SK-N-SH (cell line): ENCODE measurements around the gene CHGA. TPM values are rescaled to one million over a fixed set of nuclear protein-coding genes. Genes with fewer than 3 reads are reported as not detected.

Experiments
- CTCF ChIA-PET: fragments of 300-600, 350-600 bp; formaldehyde crosslinking; extraction: SDS; loops from one replicate; lab custom pipeline; 2021; lab: Yijun Ruan, JAX
- POLR2A ChIA-PET: fragments of 350-600 bp; sonication (Branson Sonifier 250); formaldehyde crosslinking; extraction: SDS; loops from one replicate; lab custom pipeline; 2020; ENCODE audit warnings: antibody characterized with exemption, inconsistent platforms; lab: Yijun Ruan, JAX
- DNase-seq: peaks from one replicate; pipeline ENCODE4 v3.0.0; 2012
- H2AFZ ChIP-seq: fragments of 200-600 bp; sonication (generic); 2 replicates; pipeline ENCODE4 v1.8.1; 2016; ENCODE audit warnings: antibody characterized with exemption, mild to moderate bottlenecking, low read depth
- H3F3A ChIP-seq: fragments of 200-600 bp; sonication (generic); replicated peaks from 2 replicates; pipeline ENCODE3; 2016; ENCODE audit warnings: antibody characterized with exemption, mild to moderate bottlenecking; ENCODE audit not compliant: insufficient read depth
- H3K27ac ChIP-seq, 2 experiments: fragments of 200-500 bp in 1 of 2; fragments of 200-600 bp in 1 of 2; sonication (Bioruptor generic) in 1 of 2; sonication (generic), shearing (Covaris generic) in 1 of 2; 2 replicates each; pipeline versions ENCODE4 v1.5.1 to v1.6.1; 2014 to 2016; ENCODE audit warnings: low read depth in 2 of 2, inconsistent platforms in 1 of 2, low read length in 1 of 2, mild to moderate bottlenecking in 1 of 2, mixed read lengths in 1 of 2
- H3K27me3 ChIP-seq: fragments of 200-600 bp; sonication (generic), shearing (Covaris generic); 2 replicates; pipeline ENCODE4 v1.6.1; 2016; ENCODE audit warnings: mixed run types; ENCODE audit not compliant: insufficient read depth
- H3K36me3 ChIP-seq, 2 experiments: fragments of 200-500 bp in 1 of 2; fragments of 200-600 bp in 1 of 2; sonication (Bioruptor generic) in 1 of 2; sonication (generic) in 1 of 2; replicated peaks in 1 of 2; 2 replicates each; pipeline versions ENCODE3 to v1.5.1; 2014 to 2016; ENCODE audit warnings: low read length in 1 of 2, mild to moderate bottlenecking in 1 of 2; ENCODE audit not compliant: insufficient read depth in 2 of 2, control insufficient read depth in 1 of 2
- H3K4me1 ChIP-seq, 2 experiments: fragments of 200-500 bp in 1 of 2; fragments of 200-600 bp in 1 of 2; sonication (Bioruptor generic) in 1 of 2; sonication (generic), shearing (Covaris generic) in 1 of 2; 2 replicates each; pipeline versions ENCODE4 v1.5.1 to v1.6.1; 2014 to 2016; ENCODE audit warnings: low read depth in 1 of 2, low read length in 1 of 2, mixed run types in 1 of 2; ENCODE audit not compliant: insufficient read depth in 2 of 2, control insufficient read depth in 1 of 2
- H3K4me2 ChIP-seq: fragments of 200-600 bp; sonication (generic), shearing (Covaris generic); 2 replicates; pipeline ENCODE4 v1.6.1; 2017; ENCODE audit warnings: mixed run types
- H3K4me3 ChIP-seq, 2 experiments: fragments of 200-500 bp in 1 of 2; fragments of 200-600 bp in 1 of 2; sonication (Bioruptor generic) in 1 of 2; sonication (generic), shearing (Covaris generic) in 1 of 2; 2 replicates each; pipeline versions ENCODE4 v1.5.1 to v1.8.1; 2014 to 2016; ENCODE audit warnings: low read depth in 2 of 2, inconsistent platforms in 1 of 2, low read length in 1 of 2, mild to moderate bottlenecking in 1 of 2, mixed read lengths in 1 of 2, moderate library complexity in 1 of 2
- H3K79me2 ChIP-seq: fragments of 200-600 bp; sonication (generic); 2 replicates; pipeline ENCODE4 v1.8.1; 2017; ENCODE audit warnings: mild to moderate bottlenecking; ENCODE audit not compliant: insufficient read depth
- H3K9ac ChIP-seq: fragments of 200-600 bp; sonication (generic); 2 replicates; pipeline ENCODE4 v1.6.1; 2017; ENCODE audit warnings: mixed run types
- H3K9me2 ChIP-seq: fragments of 200-600 bp; sonication (generic); 2 replicates; pipeline ENCODE4 v1.6.1; 2017; ENCODE audit warnings: mixed run types
- H3K9me3 ChIP-seq: fragments of 200-600 bp; sonication (generic); 2 replicates; pipeline ENCODE4 v1.6.1; 2017; ENCODE audit warnings: mixed run types, mild to moderate bottlenecking, moderate library complexity
- H4K20me1 ChIP-seq: fragments of 200-600 bp; sonication (generic); 2 replicates; pipeline ENCODE4 v1.6.1; 2017; ENCODE audit warnings: mild to moderate bottlenecking, mixed run types; ENCODE audit not compliant: insufficient read depth
- CTCF ChIP-seq: fragments of 200-600 bp; sonication (generic); IDR thresholded peaks from 2 replicates; pipeline ENCODE4 v1.6.1; 2017; ENCODE audit warnings: antibody characterized with exemption, mild to moderate bottlenecking, moderate library complexity
- EP300 ChIP-seq, 2 experiments: IDR thresholded peaks; 2 replicates each; pipeline versions ENCODE4 v1.4.0 to v1.6.1; 2012; ENCODE audit warnings: borderline replicate concordance in 1 of 2, low read depth in 1 of 2, low read length in 1 of 2
- GATA2 ChIP-seq: sonication (generic); formaldehyde crosslinking; IDR thresholded peaks from 2 replicates; pipeline ENCODE4 v1.5.0; 2020; ENCODE audit warnings: mild to moderate bottlenecking, missing genetic modification reagents
- MEF2A ChIP-seq: IDR thresholded peaks from 2 replicates; pipeline ENCODE4 v1.4.0; 2012; ENCODE audit warnings: low read depth, borderline replicate concordance
- NRF1 ChIP-seq: IDR thresholded peaks from 2 replicates; pipeline ENCODE4 v1.6.1; 2012; ENCODE audit warnings: low read depth, mild to moderate bottlenecking, low read length
- RAD21 ChIP-seq: IDR thresholded peaks from 2 replicates; pipeline ENCODE4 v1.6.1; 2012; ENCODE audit warnings: mild to moderate bottlenecking, low read length
- REST ChIP-seq: IDR thresholded peaks from 2 replicates; pipeline ENCODE4 v1.6.1; 2012; ENCODE audit warnings: mild to moderate bottlenecking, low read depth, low read length, moderate library complexity
- SIN3A ChIP-seq: IDR thresholded peaks from 2 replicates; pipeline ENCODE4 v1.6.1; 2012; ENCODE audit warnings: low read depth, mild to moderate bottlenecking, low read length, moderate library complexity, borderline replicate concordance
- TAF1 ChIP-seq: IDR thresholded peaks from 2 replicates; pipeline ENCODE4 v1.6.1; 2012; ENCODE audit warnings: low read depth, mild to moderate bottlenecking, low read length, moderate library complexity, borderline replicate concordance
- USF2 ChIP-seq: fragments of 150-350 bp; IDR thresholded peaks from 2 replicates; pipeline ENCODE4 v1.6.1; 2017; ENCODE audit warnings: antibody characterized with exemption, low read length, low read depth, borderline replicate concordance
- YY1 ChIP-seq: IDR thresholded peaks from 2 replicates; pipeline ENCODE4 v1.4.0; 2012; ENCODE audit warnings: low read depth, mild to moderate bottlenecking
- WGBS: methylation state at CpG from one replicate; pipeline ENCODE4 v1.1.6; 2017; ENCODE audit warnings: low lambda C conversion rate; 5-methylcytosine and 5-hydroxymethylcytosine counted together
- polyA plus RNA-seq, 3 experiments: library from polyadenylated mRNA; depleted of rRNA; stranded (reverse); fragments of >200 nt; gene quantifications; 2 replicates each; pipeline ENCODE4 v1.2.3, GENCODE V29; 2012

The CHGA gene
- polyA plus RNA-seq, 1 of the 3 experiments (the other 2 are of a cell fraction), result 5.6 TPM

GRCh38 chr14:92927349-92928257 lies 4.7 kb downstream of the CHGA start:
- Histone ChIP-seq H3K4me1 (peaks cover 0 to 76% of the 10 kb centered on the region in 2 experiments; a peak in 2 of 4 replicates), H3K9ac (no peak overlapping the region), H3K79me2 (no peaks in the 10 kb centered on the region), H3K27ac (peak overlapping the region in 1 of 2 experiments; percentile 90; a peak in 2 of 4 replicates), H3K36me3 (peaks cover 0 to 2% of the 10 kb centered on the region in 2 experiments), H3K27me3 (peaks cover 2% of the 10 kb centered on the region; the same call in 1 of the 2 replicates), H4K20me1 (no peaks in the 10 kb centered on the region), H3K9me3 (no peaks in the 10 kb centered on the region), H2AFZ (no peak overlapping the region), H3F3A (no peaks in the 10 kb centered on the region), H3K4me3 (peak overlapping the region in 1 of 2 experiments; percentile 56; a peak in 1 of 4 replicates), H3K4me2 (no peak overlapping the region), H3K9me2 (no peaks in the 10 kb centered on the region)
- POLR2A ChIA-PET, result interaction anchor here (0.6 to 9.8 kb wide), 9 partner anchors 6 to 99 kb away, joined by 3 to 288 read pairs (median 7); no protein-coding TSS in a partner anchor
- DNase-seq, result no peak
- 57% methylated on average over 14 of the region's 14 CpGs for WGBS
- CTCF ChIA-PET, result interaction anchor here (1.2 to 7.5 kb wide), 6 partner anchors 18 to 212 kb away, joined by 3 to 56 read pairs (median 6); no protein-coding TSS in a partner anchor
- no peak for TF ChIP-seq CTCF
- TF ChIP-seq USF2, result no peak
- no peak for TF ChIP-seq EP300 (IDR thresholded peaks at IDR 0.05; ENCODE audit: borderline replicate concordance in 1 of 2, low read depth in 1 of 2, low read length in 1 of 2)
- TF ChIP-seq GATA2 (CRISPR knock-in tag), result 0 out of 2 replicates have a peak, but pooled peaks have one; percentile 10
- TF ChIP-seq YY1, result no peak
- no peak for TF ChIP-seq TAF1
- TF ChIP-seq SIN3A, result no peak
- TF ChIP-seq REST, result 0 out of 2 replicates have a peak, but pooled peaks have one; percentile 48
- TF ChIP-seq MEF2A, result no peak
- TF ChIP-seq RAD21, result no peak
- no peak for TF ChIP-seq NRF1
